Bone marrow (tissue), 2 donors: Measurements from ENCODE around the gene NAXE.
A peak's percentile ranks its signal among the peaks of the same experiment; 100 is the strongest.

ENCODE experiments used
- DNase-seq, 2 donors: peaks; one replicate each; lab custom pipeline; 2025; lab: John Stamatoyannopoulos, UW

The NAXE gene

GRCh38 chr1:156591432-156592157 is at the start of gene NAXE:
NAXE (plus strand) TSS chr1:156591776; CDS start chr1:156591805, 29 bp downstream.
- DNase-seq = peak; percentile 19 to 43

- DNase-seq = no peak
Measured at GRCh38 chr1:156543066-156543465, 48.5 kb upstream of the NAXE start.

GRCh38 chr1:156544592-156545102 is 46.9 kb upstream of the NAXE start:
- no peak for DNase-seq

GRCh38 chr1:156546267-156546666 is 45.3 kb upstream of the NAXE start:
- no peak for DNase-seq

GRCh38 chr1:156547434-156547833 is 44.1 kb upstream of the NAXE start:
- no peak for DNase-seq

GRCh38 chr1:156547982-156548381 is 43.6 kb upstream of the NAXE start:
- DNase-seq = no peak

- no peak for DNase-seq
Measured at GRCh38 chr1:156549390-156549789, 42.2 kb upstream of the NAXE start.

GRCh38 chr1:156549831-156550230 is 41.7 kb upstream of the NAXE start:
- no peak for DNase-seq

GRCh38 chr1:156550346-156550745 is 41.2 kb upstream of the NAXE start:
- DNase-seq = no peak

- DNase-seq = no peak
Measured at GRCh38 chr1:156551066-156551643, 40.4 kb upstream of the NAXE start.

GRCh38 chr1:156551869-156552268 is 39.7 kb upstream of the NAXE start:
- DNase-seq = no peak

GRCh38 chr1:156552518-156552917 is 39.1 kb upstream of the NAXE start:
- no peak for DNase-seq

GRCh38 chr1:156552937-156553336 is 38.6 kb upstream of the NAXE start:
- peak; percentile 35 to 60 for DNase-seq

GRCh38 chr1:156553860-156554485 is 37.6 kb upstream of the NAXE start:
- DNase-seq = no peak

GRCh38 chr1:156554971-156555370 is 36.6 kb upstream of the NAXE start:
- DNase-seq = no peak

- no peak for DNase-seq
Measured at GRCh38 chr1:156555715-156556114, 35.9 kb upstream of the NAXE start.

- no peak for DNase-seq
Measured at GRCh38 chr1:156556354-156556753, 35.2 kb upstream of the NAXE start.

- no peak for DNase-seq
Measured at GRCh38 chr1:156559086-156559796, 32.3 kb upstream of the NAXE start.

GRCh38 chr1:156559797-156560385 is 31.7 kb upstream of the NAXE start:
- DNase-seq = no peak

GRCh38 chr1:156560585-156561163 is 30.9 kb upstream of the NAXE start:
- DNase-seq = no peak

GRCh38 chr1:156565519-156565918 is 26.1 kb upstream of the NAXE start:
- no peak for DNase-seq

- DNase-seq = no peak
Measured at GRCh38 chr1:156566436-156566835, 25.1 kb upstream of the NAXE start.
